Measurements from ENCODE around the gene LRRC4C. TPM values are rescaled to one million over a fixed set of nuclear protein-coding genes. Genes with fewer than 3 reads are reported as not detected.

Gene LRRC4C
- polyA plus RNA-seq, 1 experiment, result not detected

- CTCF ChIA-PET, result no interaction called here
- H3K4me3 ChIP-seq (ENCODE audit: low read depth, low read length), result no peak overlapping the region
- TF ChIP-seq CTCF (IDR thresholded peaks at IDR 0.05; ENCODE audit: insufficient read depth, low read depth, low read length), result no peak
- POLR2A ChIA-PET, result no interaction called here
- H3K36me3 ChIP-seq (ENCODE audit: control insufficient read depth, insufficient read depth, low read length), result no peaks in the 10 kb centered on the region
- H3K27me3 ChIP-seq (ENCODE audit: control insufficient read depth, insufficient read depth, low read length), result no peaks in the 10 kb centered on the region
- no peak for DNase-seq (ENCODE audit: low read depth)
Observed at GRCh38 chr11:40606800-40607199, 852.7 kb downstream of the LRRC4C start.

GRCh38 chr11:40602866-40603552, 856.4 kb downstream of the LRRC4C start:
- DNase-seq (ENCODE audit: low read depth), result no peak
- H3K4me3 ChIP-seq (ENCODE audit: low read depth, low read length), result no peak overlapping the region
- H3K27me3 ChIP-seq (ENCODE audit: control insufficient read depth, insufficient read depth, low read length), result no peaks in the 10 kb centered on the region
- TF ChIP-seq CTCF (IDR thresholded peaks at IDR 0.05; ENCODE audit: insufficient read depth, low read depth, low read length), result no peak
- H3K36me3 ChIP-seq (ENCODE audit: control insufficient read depth, insufficient read depth, low read length), result no peaks in the 10 kb centered on the region
- POLR2A ChIA-PET, result no interaction called here
- CTCF ChIA-PET, result no interaction called here

GRCh38 chr11:40597546-40598113, 861.8 kb downstream of the LRRC4C start:
- H3K36me3 ChIP-seq (ENCODE audit: control insufficient read depth, insufficient read depth, low read length), result no peaks in the 10 kb centered on the region
- ChIA-PET CTCF (interaction anchor here (0.7 kb wide), 1 partner anchor 13 kb away, joined by 3 read pairs; no protein-coding TSS in a partner anchor), POLR2A (no interaction called here)
- no peak overlapping the region for H3K4me3 ChIP-seq (ENCODE audit: low read depth, low read length)
- H3K27me3 ChIP-seq (ENCODE audit: control insufficient read depth, insufficient read depth, low read length), result no peaks in the 10 kb centered on the region
- DNase-seq (ENCODE audit: low read depth), result no peak
- TF ChIP-seq CTCF (IDR thresholded peaks at IDR 0.05; ENCODE audit: insufficient read depth, low read depth, low read length), result no peak

- H3K36me3 ChIP-seq (ENCODE audit: control insufficient read depth, insufficient read depth, low read length), result no peaks in the 10 kb centered on the region
- no peak for DNase-seq (ENCODE audit: low read depth)
- POLR2A ChIA-PET, result no interaction called here
- CTCF ChIA-PET, result no interaction called here
- no peak overlapping the region for H3K4me3 ChIP-seq (ENCODE audit: low read depth, low read length)
- H3K27me3 ChIP-seq (ENCODE audit: control insufficient read depth, insufficient read depth, low read length), result no peaks in the 10 kb centered on the region
- no peak for TF ChIP-seq CTCF (IDR thresholded peaks at IDR 0.05; ENCODE audit: insufficient read depth, low read depth, low read length)
Observed at GRCh38 chr11:40573254-40573891, 886.1 kb downstream of the LRRC4C start.

- TF ChIP-seq CTCF (IDR thresholded peaks at IDR 0.05; ENCODE audit: insufficient read depth, low read depth, low read length), result no peak
Observed at GRCh38 chr11:40569947-40570531, 889.4 kb downstream of the LRRC4C start.

More at GRCh38 chr11:40569947-40570531, 889.4 kb downstream of the LRRC4C start:
- ChIA-PET CTCF (no interaction called here), POLR2A (no interaction called here)
- no peaks in the 10 kb centered on the region for H3K27me3 ChIP-seq (ENCODE audit: control insufficient read depth, insufficient read depth, low read length)
- H3K4me3 ChIP-seq (ENCODE audit: low read depth, low read length), result no peak overlapping the region
- no peak for DNase-seq (ENCODE audit: low read depth)
- H3K36me3 ChIP-seq (ENCODE audit: control insufficient read depth, insufficient read depth, low read length), result no peaks in the 10 kb centered on the region

All from BJ (cell line).